ENCODE data around the gene CARS1. TPM values are rescaled to one million over a fixed set of nuclear protein-coding genes. Genes with fewer than 3 reads are reported as not detected.
A peak's percentile ranks its signal among the peaks of the same experiment; 100 is the strongest.

The CARS1 gene
- total and polyA plus RNA-seq, 2 experiments from 2014 or later, result 72.9 to 95.9 TPM

DNA sequence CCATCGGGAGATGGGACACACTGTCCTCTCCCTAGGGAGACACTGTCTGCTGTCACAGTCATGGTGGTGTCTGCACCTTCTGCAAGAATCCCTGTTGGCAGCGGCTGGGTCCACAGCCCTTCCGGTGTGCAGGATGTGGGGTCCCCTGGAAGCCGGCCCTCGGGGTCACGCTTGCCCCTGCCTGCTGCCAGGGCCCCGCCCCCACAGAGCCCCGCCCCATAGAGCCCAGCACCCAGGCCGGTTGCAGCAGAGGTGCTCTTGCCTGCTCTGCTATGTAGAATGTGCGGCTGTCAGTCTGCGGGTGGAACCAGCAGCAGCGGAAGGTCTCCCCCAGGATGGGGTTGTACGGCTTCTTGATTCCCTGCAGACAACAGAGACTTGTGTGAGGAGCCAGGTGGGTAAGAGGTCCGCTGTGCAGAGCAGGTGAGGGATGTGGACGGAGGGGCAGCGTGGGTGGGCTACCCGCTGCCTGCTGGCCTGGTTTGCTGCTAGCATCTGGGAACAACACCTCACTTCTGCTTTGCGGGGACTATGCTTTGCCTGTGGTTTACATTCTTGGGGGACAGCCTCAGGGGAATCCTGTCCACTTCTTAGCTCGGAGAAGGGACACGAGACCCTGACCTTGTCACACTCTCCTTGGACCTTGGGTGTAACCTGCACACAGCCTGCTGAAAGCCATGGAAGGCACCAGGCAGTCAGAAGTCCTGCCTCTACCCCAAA, 44.9 kb upstream of the CARS1 start:
- Mint-ChIP-seq H3K4me3 (no peak overlapping the region), H3K4me1 (peaks cover 6% of the 10 kb centered on the region), H3K36me3 (ENCODE audit: low read depth) (no peaks in the 10 kb centered on the region), H3K27me3 (ENCODE audit: insufficient read depth, low read depth, poor library complexity) (peaks cover 5% of the 10 kb centered on the region), H3K27ac (no peak overlapping the region), H3K9me3 (no peaks in the 10 kb centered on the region)
- no peak overlapping the region for H3K4me2 ChIP-seq
- H3F3A ChIP-seq (replicated peaks; ENCODE audit: low read depth), result no peaks in the 10 kb centered on the region
- TF ChIP-seq STAT1 (IDR thresholded peaks at IDR 0.05; ENCODE audit: unreplicated experiment) (no peak), JUNB (IDR thresholded peaks at IDR 0.05; ENCODE audit: unreplicated experiment) (no peak), NANOG (IDR thresholded peaks at IDR 0.05; ENCODE audit: borderline replicate concordance) (no peak), EZH2phosphoT487 (IDR thresholded peaks at IDR 0.05; ENCODE audit: unreplicated experiment) (no peak), ZNF114 (CRISPR knock-in tag; IDR thresholded peaks at IDR 0.05) (no peak), ZNF331 (CRISPR knock-in tag; IDR thresholded peaks at IDR 0.05; ENCODE audit: low read depth) (no peak)
- TF ChIP-seq, protein P1, sequence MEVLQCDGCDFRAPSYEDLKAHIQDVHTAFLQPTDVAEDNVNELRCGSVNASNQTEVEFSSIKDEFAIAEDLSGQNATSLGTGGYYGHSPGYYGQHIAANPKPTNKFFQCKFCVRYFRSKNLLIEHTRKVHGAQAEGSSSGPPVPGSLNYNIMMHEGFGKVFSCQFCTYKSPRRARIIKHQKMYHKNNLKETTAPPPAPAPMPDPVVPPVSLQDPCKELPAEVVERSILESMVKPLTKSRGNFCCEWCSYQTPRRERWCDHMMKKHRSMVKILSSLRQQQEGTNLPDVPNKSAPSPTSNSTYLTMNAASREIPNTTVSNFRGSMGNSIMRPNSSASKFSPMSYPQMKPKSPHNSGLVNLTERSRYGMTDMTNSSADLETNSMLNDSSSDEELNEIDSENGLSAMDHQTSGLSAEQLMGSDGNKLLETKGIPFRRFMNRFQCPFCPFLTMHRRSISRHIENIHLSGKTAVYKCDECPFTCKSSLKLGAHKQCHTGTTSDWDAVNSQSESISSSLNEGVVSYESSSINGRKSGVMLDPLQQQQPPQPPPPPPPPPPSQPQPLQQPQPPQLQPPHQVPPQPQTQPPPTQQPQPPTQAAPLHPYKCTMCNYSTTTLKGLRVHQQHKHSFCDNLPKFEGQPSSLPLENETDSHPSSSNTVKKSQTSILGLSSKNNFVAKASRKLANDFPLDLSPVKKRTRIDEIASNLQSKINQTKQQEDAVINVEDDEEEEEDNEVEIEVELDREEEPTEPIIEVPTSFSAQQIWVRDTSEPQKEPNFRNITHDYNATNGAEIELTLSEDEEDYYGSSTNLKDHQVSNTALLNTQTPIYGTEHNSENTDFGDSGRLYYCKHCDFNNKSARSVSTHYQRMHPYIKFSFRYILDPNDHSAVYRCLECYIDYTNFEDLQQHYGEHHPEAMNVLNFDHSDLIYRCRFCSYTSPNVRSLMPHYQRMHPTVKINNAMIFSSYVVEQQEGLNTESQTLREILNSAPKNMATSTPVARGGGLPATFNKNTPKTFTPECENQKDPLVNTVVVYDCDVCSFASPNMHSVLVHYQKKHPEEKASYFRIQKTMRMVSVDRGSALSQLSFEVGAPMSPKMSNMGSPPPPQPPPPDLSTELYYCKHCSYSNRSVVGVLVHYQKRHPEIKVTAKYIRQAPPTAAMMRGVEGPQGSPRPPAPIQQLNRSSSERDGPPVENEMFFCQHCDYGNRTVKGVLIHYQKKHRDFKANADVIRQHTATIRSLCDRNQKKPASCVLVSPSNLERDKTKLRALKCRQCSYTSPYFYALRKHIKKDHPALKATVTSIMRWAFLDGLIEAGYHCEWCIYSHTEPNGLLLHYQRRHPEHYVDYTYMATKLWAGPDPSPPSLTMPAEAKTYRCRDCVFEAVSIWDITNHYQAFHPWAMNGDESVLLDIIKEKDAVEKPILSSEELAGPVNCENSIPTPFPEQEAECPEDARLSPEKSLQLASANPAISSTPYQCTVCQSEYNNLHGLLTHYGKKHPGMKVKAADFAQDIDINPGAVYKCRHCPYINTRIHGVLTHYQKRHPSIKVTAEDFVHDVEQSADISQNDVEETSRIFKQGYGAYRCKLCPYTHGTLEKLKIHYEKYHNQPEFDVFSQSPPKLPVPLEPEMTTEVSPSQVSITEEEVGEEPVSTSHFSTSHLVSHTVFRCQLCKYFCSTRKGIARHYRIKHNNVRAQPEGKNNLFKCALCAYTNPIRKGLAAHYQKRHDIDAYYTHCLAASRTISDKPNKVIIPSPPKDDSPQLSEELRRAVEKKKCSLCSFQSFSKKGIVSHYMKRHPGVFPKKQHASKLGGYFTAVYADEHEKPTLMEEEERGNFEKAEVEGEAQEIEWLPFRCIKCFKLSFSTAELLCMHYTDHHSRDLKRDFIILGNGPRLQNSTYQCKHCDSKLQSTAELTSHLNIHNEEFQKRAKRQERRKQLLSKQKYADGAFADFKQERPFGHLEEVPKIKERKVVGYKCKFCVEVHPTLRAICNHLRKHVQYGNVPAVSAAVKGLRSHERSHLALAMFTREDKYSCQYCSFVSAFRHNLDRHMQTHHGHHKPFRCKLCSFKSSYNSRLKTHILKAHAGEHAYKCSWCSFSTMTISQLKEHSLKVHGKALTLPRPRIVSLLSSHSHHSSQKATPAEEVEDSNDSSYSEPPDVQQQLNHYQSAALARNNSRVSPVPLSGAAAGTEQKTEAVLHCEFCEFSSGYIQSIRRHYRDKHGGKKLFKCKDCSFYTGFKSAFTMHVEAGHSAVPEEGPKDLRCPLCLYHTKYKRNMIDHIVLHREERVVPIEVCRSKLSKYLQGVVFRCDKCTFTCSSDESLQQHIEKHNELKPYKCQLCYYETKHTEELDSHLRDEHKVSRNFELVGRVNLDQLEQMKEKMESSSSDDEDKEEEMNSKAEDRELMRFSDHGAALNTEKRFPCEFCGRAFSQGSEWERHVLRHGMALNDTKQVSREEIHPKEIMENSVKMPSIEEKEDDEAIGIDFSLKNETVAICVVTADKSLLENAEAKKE (CRISPR knock-in tag; IDR thresholded peaks at IDR 0.05), result no peak
- TF ChIP-seq, protein P2, sequence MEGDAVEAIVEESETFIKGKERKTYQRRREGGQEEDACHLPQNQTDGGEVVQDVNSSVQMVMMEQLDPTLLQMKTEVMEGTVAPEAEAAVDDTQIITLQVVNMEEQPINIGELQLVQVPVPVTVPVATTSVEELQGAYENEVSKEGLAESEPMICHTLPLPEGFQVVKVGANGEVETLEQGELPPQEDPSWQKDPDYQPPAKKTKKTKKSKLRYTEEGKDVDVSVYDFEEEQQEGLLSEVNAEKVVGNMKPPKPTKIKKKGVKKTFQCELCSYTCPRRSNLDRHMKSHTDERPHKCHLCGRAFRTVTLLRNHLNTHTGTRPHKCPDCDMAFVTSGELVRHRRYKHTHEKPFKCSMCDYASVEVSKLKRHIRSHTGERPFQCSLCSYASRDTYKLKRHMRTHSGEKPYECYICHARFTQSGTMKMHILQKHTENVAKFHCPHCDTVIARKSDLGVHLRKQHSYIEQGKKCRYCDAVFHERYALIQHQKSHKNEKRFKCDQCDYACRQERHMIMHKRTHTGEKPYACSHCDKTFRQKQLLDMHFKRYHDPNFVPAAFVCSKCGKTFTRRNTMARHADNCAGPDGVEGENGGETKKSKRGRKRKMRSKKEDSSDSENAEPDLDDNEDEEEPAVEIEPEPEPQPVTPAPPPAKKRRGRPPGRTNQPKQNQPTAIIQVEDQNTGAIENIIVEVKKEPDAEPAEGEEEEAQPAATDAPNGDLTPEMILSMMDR (conservative IDR thresholded peaks at IDR 0.05; ENCODE audit: low read depth in 2 of 2), result no peak
- H3K4me1 ChIP-seq (ENCODE audit: insufficient read depth), result no peaks in the 10 kb centered on the region
- no peaks in the 10 kb centered on the region for H3K36me3 ChIP-seq (ENCODE audit: insufficient read depth)
- H2AFZ ChIP-seq, result no peak overlapping the region
- H3K27me3 ChIP-seq (ENCODE audit: insufficient read depth), result no peaks in the 10 kb centered on the region
- H3K4me3 ChIP-seq, result no peak overlapping the region
- no peaks in the 10 kb centered on the region for H3K79me2 ChIP-seq (replicated peaks; ENCODE audit: insufficient read depth)
- no peaks in the 10 kb centered on the region for H4K20me1 ChIP-seq (replicated peaks; ENCODE audit: insufficient read depth)
- no peaks in the 10 kb centered on the region for H3K9me2 ChIP-seq (ENCODE audit: insufficient read depth)
- peak; percentile 57 for ATAC-seq
- DNase-seq (ENCODE audit: low spot score), result no peak
- no peak overlapping the region for H3K27ac ChIP-seq (ENCODE audit: low read depth)

Data from GM23338 (cell line).